Stimulated activated CD4-positive, alpha-beta T cell treated with anti-CD3 and anti-CD28 coated beads, Interleukin-15, amount 100 ng/mL, for 24 hours (primary cell): ENCODE data around the gene EVA1C.
A peak's percentile ranks its signal among the peaks of the same experiment; 100 is the strongest.
"Not testable (repeated sequence)": the region's sequence is repeated elsewhere in the genome, so short reads cannot be mapped to it uniquely, and the experiment has no call there.

Experiments used
- DNase-seq: peaks from one replicate; pipeline ENCODE4 v3.0.0-alpha.2; 2020

EVA1C gene

DNA sequence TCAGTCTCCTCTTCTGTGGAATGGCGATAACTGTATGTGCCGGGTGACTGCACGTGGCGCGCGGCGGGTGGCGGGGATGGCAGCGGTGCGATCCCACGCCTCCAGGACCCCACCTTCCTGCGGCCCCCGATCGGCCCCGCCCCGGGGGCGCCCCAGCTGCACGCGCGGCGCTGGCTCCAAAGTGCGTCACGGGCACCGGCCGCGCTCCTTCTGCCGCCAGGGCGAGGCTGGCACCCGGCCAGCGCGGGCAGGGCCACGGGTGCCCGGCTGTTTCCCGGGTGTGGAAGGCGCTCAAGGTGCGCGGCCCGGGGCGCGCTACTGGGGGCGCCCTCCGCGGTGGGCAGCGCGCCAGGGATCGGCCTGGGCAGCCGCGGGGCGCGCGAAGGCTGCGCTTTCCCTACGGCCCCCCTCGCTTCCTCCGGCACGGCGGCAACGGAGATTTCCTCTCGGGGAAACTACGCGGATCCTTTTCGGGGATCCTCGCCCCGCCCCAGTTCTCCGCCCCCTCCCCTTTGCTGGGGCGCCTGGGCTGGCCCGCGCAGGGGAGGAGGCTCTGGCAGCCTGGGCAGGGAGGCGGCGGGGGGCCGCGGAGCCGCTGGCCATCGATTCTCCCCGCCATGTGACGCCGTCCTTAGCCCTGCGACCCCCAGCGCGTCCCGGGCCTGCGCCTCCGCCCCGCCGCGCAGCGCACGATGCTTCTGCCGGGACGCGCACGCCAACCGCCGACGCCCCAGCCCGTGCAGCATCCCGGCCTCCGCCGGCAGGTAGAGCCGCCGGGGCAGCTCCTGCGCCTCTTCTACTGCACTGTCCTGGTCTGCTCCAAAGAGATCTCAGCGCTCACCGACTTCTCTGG, at the start of gene EVA1C:
Gene EVA1C (plus strand): TSS at position 545 of the 853 bp plus-strand sequence. CDS start 148 bp downstream, at position 693.
- peak; percentile 84 for DNase-seq

DNA sequence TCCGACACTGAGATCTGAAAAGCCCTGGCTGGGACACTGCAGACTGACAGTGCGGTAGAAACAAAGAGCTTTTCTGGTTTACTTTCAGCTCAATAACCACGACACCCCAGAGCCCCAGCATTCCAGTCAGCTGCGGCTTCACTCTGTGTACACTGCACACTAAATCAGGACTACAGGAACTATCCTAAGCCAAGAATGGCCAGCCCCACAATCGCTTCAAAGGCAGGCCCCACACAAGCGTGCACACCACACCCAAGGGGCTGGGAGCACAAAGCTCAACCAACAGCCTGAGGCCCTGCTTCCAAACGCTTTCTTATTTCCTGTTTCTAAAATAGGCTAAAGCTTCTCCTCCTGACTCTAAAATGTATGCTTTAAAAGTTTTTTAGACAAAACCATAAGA, 48.1 kb upstream of the EVA1C start:
- no peak for DNase-seq

DNA sequence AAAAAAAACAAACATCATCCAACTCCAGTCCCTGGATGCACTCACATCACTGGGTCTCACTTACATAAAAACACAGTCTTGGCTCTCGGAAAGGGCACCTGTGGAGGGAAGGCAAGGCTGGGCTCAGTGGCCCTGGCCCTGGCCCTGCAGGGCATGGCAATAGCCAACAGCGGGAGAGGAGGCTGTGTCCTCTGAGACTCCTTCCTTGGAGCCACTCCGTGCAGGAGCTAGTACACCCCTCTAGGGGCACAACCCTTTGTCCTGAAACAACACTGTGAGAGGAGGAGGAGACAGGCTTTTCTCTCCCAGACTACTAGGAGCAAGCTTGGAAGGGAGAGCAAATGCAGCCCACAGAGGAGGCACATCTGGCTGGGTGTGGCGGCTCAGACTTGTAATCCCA, 47.7 kb upstream of the EVA1C start:
- no peak for DNase-seq

- no peak for DNase-seq
Observed at GRCh38 chr21:32366191-32366590, 46.3 kb upstream of the EVA1C start.

- DNase-seq, result no peak
Observed at GRCh38 chr21:32367158-32367557, 45.3 kb upstream of the EVA1C start.

DNA sequence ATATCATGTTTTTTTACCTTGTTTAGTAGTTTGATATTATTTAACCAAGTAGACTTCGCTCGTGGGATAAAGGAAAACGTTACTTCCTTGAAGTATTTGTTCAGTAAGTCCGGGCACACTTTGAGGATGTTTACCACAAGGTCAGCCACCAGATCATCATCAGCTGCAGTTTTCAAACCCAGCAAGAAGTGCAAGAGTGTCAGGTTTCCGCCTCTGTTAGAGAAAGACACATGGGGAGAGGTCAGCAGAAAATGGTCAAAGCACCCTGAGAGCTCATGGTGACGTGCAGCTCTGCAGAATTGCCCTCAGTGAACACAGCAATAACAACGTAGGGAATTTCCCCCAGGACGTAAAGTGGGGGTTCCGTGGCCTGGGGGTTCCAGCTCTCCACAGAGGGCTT, 44.1 kb upstream of the EVA1C start:
- DNase-seq, result no peak

- not testable (repeated sequence) for DNase-seq
Observed at GRCh38 chr21:32368961-32369360, 43.5 kb upstream of the EVA1C start.

- DNase-seq, result no peak
Observed at GRCh38 chr21:32370998-32371766, 41.3 kb upstream of the EVA1C start.

DNA sequence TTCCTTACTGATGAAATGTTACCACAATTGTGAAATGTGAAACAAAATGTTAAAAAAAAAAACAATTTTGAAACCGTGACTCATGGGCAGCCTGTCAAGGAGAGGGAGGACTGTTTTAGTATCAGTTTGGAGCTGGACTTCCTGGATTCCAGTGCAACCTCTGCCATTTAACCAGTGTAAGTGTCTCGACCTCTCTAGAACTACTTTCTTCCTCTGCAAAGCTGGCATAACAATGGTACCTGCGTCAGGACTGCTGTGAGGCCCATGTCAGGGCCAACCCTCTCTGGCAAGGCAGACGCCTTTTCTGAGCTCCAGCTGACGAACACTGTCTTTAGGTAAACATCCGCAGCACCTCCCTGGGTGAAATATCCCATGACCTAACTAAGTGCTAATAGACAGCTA, 40.6 kb upstream of the EVA1C start:
- peak; percentile 11 for DNase-seq

DNA sequence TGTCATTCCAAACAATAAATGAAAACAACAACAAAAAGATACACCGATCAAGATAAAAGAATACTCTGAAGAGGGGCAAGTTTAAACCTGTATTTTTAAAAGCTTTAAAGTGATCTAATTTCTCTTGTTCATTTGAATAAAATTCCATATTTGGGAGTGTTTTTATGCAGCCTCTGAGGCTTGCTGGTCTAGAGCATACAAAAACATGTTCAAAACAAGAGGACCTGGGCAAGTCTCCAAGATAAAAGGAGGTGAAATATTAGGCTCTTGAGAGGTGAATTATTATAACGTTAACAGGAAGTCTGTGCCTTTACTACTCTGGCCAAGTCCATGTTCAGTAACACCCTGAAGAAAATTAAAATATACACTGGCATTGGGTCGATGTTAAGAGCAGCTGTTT, 39.8 kb upstream of the EVA1C start:
- DNase-seq, result no peak

- no peak for DNase-seq
Observed at GRCh38 chr21:32377506-32377905, 35.0 kb upstream of the EVA1C start.

DNA sequence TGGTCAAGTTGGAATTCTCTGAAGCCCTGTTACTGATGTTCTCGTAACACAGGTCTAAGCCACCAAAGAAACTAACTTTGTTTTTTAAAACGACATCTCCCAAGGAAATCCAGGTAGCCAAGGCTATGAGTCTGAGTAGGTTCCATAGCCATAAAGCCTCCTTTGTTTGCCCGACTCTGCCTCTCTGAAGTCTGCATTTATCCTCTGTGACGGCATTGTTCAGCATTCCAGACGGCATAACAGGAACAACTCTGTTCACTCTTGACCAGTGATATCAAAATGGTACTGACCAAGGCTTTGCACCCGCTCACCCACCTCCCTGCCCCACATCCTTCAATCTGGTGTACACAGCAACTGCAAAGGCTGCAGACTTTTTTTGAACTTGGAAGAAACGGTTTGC, 34.5 kb upstream of the EVA1C start:
- no peak for DNase-seq

GRCh38 chr21:32378956-32379355, 33.5 kb upstream of the EVA1C start:
- no peak for DNase-seq

- DNase-seq, result no peak
Observed at GRCh38 chr21:32380940-32381339, 31.6 kb upstream of the EVA1C start.

GRCh38 chr21:32381571-32381970, 30.9 kb upstream of the EVA1C start:
- no peak for DNase-seq

- DNase-seq, result no peak
Observed at GRCh38 chr21:32382108-32382644, 30.3 kb upstream of the EVA1C start.

DNA sequence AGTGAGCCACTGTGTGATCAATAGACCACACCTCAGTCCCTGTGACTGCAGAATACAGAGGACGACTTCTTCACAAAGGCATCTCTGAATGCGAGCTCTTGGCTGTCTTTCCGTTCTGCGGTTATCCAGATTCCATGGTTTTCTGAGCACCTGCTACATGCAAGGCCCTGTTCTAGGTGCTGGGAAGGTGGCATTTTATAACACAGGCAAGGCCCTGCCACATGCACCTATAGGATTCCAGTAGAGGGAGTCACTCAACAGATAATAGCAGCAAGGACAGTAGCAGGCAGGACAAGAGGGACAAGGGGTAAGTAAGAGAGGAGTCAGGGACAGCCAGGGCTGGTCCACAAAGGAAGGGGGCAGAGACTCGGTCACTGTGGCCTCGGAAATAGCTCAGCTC, 28.7 kb upstream of the EVA1C start:
- DNase-seq, result no peak

DNA sequence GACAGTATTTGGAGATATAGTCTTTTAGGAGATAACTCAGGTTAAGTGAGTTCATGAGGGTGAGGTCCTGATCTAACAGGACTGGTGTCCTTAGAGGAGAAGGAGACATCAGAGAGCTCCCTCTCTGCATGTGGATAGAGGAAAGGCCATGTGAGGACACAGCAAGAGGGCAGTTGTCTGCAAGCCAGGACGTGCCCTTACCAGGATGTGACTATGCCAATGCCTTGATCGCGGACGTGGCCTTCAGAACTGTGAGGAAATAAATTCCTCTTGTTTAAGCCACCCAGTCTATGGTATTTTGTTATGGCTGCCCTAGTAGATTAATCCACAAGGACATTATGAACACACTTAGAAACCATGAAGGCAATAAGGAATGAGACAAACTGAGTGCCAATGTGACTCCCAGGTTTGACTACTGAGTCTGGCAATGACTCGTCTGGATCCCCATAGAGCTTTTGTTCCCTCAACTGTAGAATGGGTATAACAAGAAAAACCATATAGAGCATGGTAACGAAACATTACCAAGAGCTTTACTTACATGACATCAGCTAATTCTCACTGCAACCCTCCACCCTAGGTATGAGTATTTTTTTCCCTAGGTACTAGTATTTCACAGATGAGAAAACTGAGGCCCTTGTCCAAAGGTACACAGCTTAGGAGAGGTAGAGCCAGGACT, 26.2 kb upstream of the EVA1C start:
- no peak for DNase-seq

- DNase-seq, result no peak
Observed at GRCh38 chr21:32387151-32387550, 25.4 kb upstream of the EVA1C start.

GRCh38 chr21:32388306-32388705, 24.2 kb upstream of the EVA1C start:
- DNase-seq, result no peak

GRCh38 chr21:32389337-32390015, 23.0 kb upstream of the EVA1C start:
- DNase-seq, result no peak

- DNase-seq, result not testable (repeated sequence)
Observed at GRCh38 chr21:32390537-32391224, 21.8 kb upstream of the EVA1C start.
